SK-N-MC (cell line): ENCODE results near the gene IGF2BP3.
"Not testable (repeated sequence)": the region's sequence is repeated elsewhere in the genome, so short reads cannot be mapped to it uniquely, and the experiment has no call there.

Experiments
- EZH2 ChIP-seq: fragments of 200-600 bp; sonication (generic); IDR thresholded peaks from one replicate; pipeline ENCODE4 v1.6.1; 2017; ENCODE audit warnings: antibody characterized with exemption
- FOXP2 ChIP-seq: optimal IDR thresholded peaks from 2 replicates; pipeline ENCODE3; 2011; ENCODE audit warnings: mild to moderate bottlenecking, moderate library complexity; ENCODE audit not compliant: insufficient read depth; ENCODE audit errors: extremely low read length, control extremely low read depth
- POLR2AphosphoS5 ChIP-seq: IDR thresholded peaks from 2 replicates; pipeline ENCODE4 v1.6.1; 2012; ENCODE audit warnings: mild to moderate bottlenecking, low read depth, low read length, borderline replicate concordance

DNA sequence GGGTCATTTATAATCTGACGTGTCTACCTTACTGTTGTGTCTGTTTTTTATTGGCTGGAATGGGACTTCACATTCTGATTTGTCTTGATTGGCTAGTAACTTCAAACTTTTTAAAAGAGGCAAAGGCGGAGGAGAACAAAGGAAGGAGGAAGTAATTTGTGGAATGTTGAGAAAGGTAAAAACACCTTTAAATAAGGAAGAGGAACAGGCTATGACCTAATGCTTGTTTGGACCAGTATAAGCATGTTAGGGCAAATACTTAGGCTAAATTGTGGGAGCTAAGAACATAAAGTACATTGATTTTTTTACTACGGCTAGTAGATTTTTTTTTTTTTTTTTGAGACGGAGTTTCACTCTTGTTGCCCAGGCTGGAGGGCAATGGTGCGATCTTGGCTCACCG is 43.5 kb upstream of the IGF2BP3 start:
- not testable (repeated sequence) for TF ChIP-seq EZH2, POLR2AphosphoS5, FOXP2
